HG03460 (cell line): ENCODE measurements around the gene ROBO1.

Experiments used
- ATAC-seq: cut with Tn5 transposase; IDR thresholded peaks from one replicate; pipeline ENCODE4 v1.9.1; 2021; ENCODE audit not compliant: unreplicated experiment

ROBO1 gene

GRCh38 chr3:78822726-78823125 is 945.1 kb downstream of the ROBO1 start:
- ATAC-seq: no peak

- ATAC-seq: no peak
Observed at GRCh38 chr3:78820542-78820941, 947.3 kb downstream of the ROBO1 start.

- no peak for ATAC-seq
Observed at GRCh38 chr3:78818161-78818985, 949.4 kb downstream of the ROBO1 start.

GRCh38 chr3:78814893-78815562 is 952.8 kb downstream of the ROBO1 start:
- ATAC-seq: no peak

GRCh38 chr3:78812166-78812565 is 955.6 kb downstream of the ROBO1 start:
- no peak for ATAC-seq

GRCh38 chr3:78809966-78810365 is 957.8 kb downstream of the ROBO1 start:
- no peak for ATAC-seq

- no peak for ATAC-seq
Observed at GRCh38 chr3:78804251-78805037, 963.4 kb downstream of the ROBO1 start.

- no peak for ATAC-seq
Observed at GRCh38 chr3:78802562-78802930, 965.3 kb downstream of the ROBO1 start.

GRCh38 chr3:78801926-78802561 is 965.8 kb downstream of the ROBO1 start:
- no peak for ATAC-seq

GRCh38 chr3:78799681-78800080 is 968.1 kb downstream of the ROBO1 start:
- ATAC-seq: no peak

GRCh38 chr3:78798266-78798832 is 969.4 kb downstream of the ROBO1 start:
- no peak for ATAC-seq

GRCh38 chr3:78794431-78794830 is 973.4 kb downstream of the ROBO1 start:
- no peak for ATAC-seq

GRCh38 chr3:78792733-78793132 is 975.1 kb downstream of the ROBO1 start:
- ATAC-seq: no peak

- ATAC-seq: no peak
Observed at GRCh38 chr3:78792212-78792611, 975.6 kb downstream of the ROBO1 start.

GRCh38 chr3:78791753-78792152 is 976.0 kb downstream of the ROBO1 start:
- ATAC-seq: no peak

GRCh38 chr3:78788839-78789238 is 979.0 kb downstream of the ROBO1 start:
- ATAC-seq: no peak

- ATAC-seq: no peak
Observed at GRCh38 chr3:78785004-78785403, 982.8 kb downstream of the ROBO1 start.

- no peak for ATAC-seq
Observed at GRCh38 chr3:78781351-78781750, 986.4 kb downstream of the ROBO1 start.

- no peak for ATAC-seq
Observed at GRCh38 chr3:78765671-78766485, 1001.9 kb downstream of the ROBO1 start.

- no peak for ATAC-seq
Observed at GRCh38 chr3:78764634-78765033, 1003.2 kb downstream of the ROBO1 start.
